Prostate gland (tissue), 2 donors: ENCODE measurements around the gene ADGRG1. TPM values are rescaled to one million over a fixed set of nuclear protein-coding genes. Genes with fewer than 3 reads are reported as not detected.
A peak's percentile ranks its signal among the peaks of the same experiment; 100 is the strongest.

Experiments used
- DNase-seq: peaks from one replicate; pipeline ENCODE4 v3.0.0-alpha.2; 2019; ENCODE audit warnings: low spot score
- H3K27ac ChIP-seq, 2 donors: fragments of 200-600 bp; sonication (generic); 2 replicates each; pipeline ENCODE4 v1.5.1; 2017 to 2019
- H3K27me3 ChIP-seq: fragments of 200-600 bp; sonication (generic); replicated peaks from 2 replicates; pipeline ENCODE4 v1.5.1; 2019; ENCODE audit not compliant: insufficient read depth
- H3K36me3 ChIP-seq, 2 donors: fragments of 200-600 bp; sonication (generic); 1 replicate in 1 of 2; 2 replicates in 1 of 2; pipeline versions ENCODE4 v1.5.1 to v1.8.1; 2017 to 2019
- H3K4me1 ChIP-seq: fragments of 200-600 bp; sonication (generic); replicated peaks from 2 replicates; pipeline ENCODE4 v1.5.1; 2019
- H3K4me3 ChIP-seq, 2 donors: fragments of 200-600 bp; sonication (generic); 2 replicates each; pipeline ENCODE4 v1.5.1; 2017 to 2019
- H3K9me3 ChIP-seq: fragments of 200-600 bp; sonication (generic); 2 replicates; pipeline ENCODE4 v1.5.1; 2017
- POLR2A ChIP-seq: fragments of 450-650 bp; IDR thresholded peaks from one replicate; pipeline ENCODE4 v1.6.1; 2016; ENCODE audit warnings: antibody characterized with exemption, mild to moderate bottlenecking
- POLR2AphosphoS5 ChIP-seq: sonication (generic); formaldehyde crosslinking; IDR thresholded peaks from one replicate; pipeline ENCODE4 v1.6.1; 2017; ENCODE audit warnings: antibody characterized with exemption
- WGBS: methylation state at CpG from one replicate; pipeline ENCODE4 v1.1.5; 2018; 5-methylcytosine and 5-hydroxymethylcytosine counted together
- intact Hi-C: fragments of 100-400 bp; cut with DNase I; formaldehyde crosslinking; loops from one replicate; pipeline ENCODE4 v1.14.2; 2022
- total RNA-seq, 2 donors: library from RNA; depleted of rRNA; stranded (reverse); fragments of >200 nt; gene quantifications; one replicate each; pipeline ENCODE4 v1.1.0, GENCODE V29; 2016
- TF ChIP-seq, protein P1 (sequence below), 4 experiments: fragments of 200-600 bp in 2 of 4; fragments of 450-650 bp in 2 of 4; sonication (generic) in 2 of 4; IDR thresholded peaks; 1 replicate in 3 of 4; 2 replicates in 1 of 4; pipeline ENCODE4 v1.5.1; 2016 to 2019; ENCODE audit warnings: antibody characterized with exemption in 4 of 4, mild to moderate bottlenecking in 2 of 4, moderate library complexity in 2 of 4

The ADGRG1 gene
- total RNA-seq, 2 donors from 2014 or later: 78.5 to 347 TPM

DNA sequence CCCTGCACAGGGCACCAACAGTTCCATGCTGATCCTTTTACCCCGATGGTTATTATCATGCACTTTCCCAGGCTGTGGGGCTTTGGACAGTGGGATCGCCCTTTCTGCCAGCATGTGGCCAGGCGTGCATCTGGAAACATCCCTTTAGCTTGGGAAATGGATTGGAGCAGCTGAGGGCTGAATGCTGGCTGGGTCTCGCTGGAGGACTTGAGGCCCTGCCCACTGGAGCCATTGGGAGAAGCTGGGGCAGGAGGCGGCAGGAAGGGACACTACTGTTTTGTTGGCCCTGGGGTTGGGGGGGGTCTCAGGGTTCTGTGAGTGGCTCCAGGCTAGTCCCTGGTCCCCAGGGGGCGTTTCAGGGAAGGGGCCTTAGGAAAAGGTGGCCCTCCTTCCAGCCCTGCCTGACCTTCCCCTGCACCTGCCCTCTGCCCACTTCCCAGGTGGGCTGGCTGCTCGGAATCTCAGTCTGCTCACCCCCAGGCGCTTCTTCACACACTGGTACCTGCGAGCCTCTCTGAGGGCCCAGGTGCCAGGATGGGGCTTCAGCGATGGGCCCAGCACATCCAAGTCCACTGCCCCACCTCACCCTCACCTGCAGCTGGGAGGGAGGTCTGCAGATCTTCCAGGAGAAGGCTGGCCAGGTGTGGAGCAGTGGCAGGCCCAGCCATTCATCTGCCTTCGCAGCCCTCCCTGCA lies 38.1 kb downstream of the ADGRG1 start:
- TF ChIP-seq, protein P1, sequence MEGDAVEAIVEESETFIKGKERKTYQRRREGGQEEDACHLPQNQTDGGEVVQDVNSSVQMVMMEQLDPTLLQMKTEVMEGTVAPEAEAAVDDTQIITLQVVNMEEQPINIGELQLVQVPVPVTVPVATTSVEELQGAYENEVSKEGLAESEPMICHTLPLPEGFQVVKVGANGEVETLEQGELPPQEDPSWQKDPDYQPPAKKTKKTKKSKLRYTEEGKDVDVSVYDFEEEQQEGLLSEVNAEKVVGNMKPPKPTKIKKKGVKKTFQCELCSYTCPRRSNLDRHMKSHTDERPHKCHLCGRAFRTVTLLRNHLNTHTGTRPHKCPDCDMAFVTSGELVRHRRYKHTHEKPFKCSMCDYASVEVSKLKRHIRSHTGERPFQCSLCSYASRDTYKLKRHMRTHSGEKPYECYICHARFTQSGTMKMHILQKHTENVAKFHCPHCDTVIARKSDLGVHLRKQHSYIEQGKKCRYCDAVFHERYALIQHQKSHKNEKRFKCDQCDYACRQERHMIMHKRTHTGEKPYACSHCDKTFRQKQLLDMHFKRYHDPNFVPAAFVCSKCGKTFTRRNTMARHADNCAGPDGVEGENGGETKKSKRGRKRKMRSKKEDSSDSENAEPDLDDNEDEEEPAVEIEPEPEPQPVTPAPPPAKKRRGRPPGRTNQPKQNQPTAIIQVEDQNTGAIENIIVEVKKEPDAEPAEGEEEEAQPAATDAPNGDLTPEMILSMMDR (IDR thresholded peaks at IDR 0.05): no peak
- TF ChIP-seq POLR2AphosphoS5: no peak
- H3K36me3 ChIP-seq: no peaks in the 10 kb centered on the region

DNA sequence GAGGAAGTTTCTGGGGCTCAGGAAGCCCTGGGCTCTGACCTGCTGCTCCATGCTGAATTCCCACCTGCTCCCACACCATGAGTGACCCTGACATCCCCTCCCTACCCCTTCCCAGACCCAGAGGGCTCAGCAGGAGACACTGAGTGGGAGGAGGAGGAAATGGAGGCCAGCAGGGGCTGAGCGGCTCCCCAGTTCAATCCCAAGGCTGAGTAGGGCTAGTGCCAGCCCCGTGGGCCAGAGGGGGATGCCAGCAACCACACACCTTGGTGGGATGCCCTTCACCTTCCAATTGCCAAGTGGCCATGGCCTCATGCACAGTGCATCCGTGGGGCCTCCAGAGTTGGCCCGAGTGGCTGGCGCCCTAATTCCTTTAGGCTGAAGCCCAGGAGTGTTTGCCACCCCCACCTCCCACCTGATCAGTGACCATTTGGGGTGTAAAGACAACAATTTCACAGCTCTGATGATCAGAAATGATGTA lies 38.7 kb downstream of the ADGRG1 start:
- Histone ChIP-seq H3K4me1 (no peaks in the 10 kb centered on the region), H3K9me3 (no peaks in the 10 kb centered on the region), H3K4me3 (no peak overlapping the region), H3K36me3 (no peaks in the 10 kb centered on the region), H3K27ac (no peak overlapping the region), H3K27me3 (no peaks in the 10 kb centered on the region)
- TF ChIP-seq POLR2AphosphoS5: no peak
- TF ChIP-seq POLR2A: no peak
- TF ChIP-seq, protein P1 (IDR thresholded peaks at IDR 0.05): no peak
- intact Hi-C loops: no loop called here
- 79% methylated on average over 5 of the region's 5 CpGs for WGBS
- no peak for DNase-seq

More for the DNA sequence above, 38.1 kb downstream of the ADGRG1 start:
- Histone ChIP-seq H3K27ac (no peak overlapping the region), H3K9me3 (no peaks in the 10 kb centered on the region), H3K4me1 (no peaks in the 10 kb centered on the region), H3K27me3 (no peaks in the 10 kb centered on the region), H3K4me3 (no peak overlapping the region)
- intact Hi-C loops: no loop called here
- DNase-seq: no peak
- WGBS: 82% methylated on average over 11 of the region's 11 CpGs

DNA sequence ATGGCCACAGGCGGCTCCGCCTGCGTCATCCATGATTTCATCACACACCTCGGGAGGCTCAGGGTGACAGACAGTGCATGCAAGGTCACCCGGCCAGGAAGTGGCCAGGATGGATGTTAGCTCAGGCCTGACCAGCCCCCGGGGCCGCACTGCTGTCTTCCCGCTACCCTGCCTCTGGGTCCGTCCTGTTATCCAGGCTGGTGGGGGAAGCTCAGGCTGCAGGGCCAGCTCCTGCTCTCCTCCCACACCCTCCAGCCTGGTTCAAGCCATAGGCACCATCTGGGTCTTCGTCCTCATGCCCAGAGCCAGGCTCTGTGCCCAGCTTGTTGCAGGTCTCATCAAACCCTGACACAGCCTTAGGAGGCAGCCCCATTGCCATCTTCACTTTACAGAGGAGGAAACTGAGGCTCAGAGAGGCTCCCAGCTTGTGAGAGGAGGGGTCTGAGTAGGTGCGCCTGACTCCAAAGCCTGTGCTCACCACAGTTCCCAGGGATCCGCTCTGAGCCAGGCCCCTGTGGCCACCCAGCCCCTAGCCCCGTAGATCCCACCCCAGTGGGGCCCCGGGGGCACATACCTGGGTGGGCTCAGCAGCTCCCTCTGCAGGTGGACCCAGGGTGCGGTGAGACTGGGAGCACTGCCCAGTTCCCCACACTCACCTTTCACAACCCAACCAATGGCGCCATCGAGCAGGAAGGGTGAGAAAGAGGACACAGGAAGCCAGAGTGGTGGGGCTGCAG lies 39.3 kb downstream of the ADGRG1 start:
- Histone ChIP-seq H3K4me1 (no peaks in the 10 kb centered on the region), H3K36me3 (no peaks in the 10 kb centered on the region), H3K9me3 (no peaks in the 10 kb centered on the region), H3K27me3 (no peaks in the 10 kb centered on the region), H3K4me3 (no peak overlapping the region), H3K27ac (no peak overlapping the region)
- WGBS: 82% methylated on average over 14 of the region's 17 CpGs
- no peak for DNase-seq
- intact Hi-C loops: no loop called here
- TF ChIP-seq, protein P1 (IDR thresholded peaks at IDR 0.05): peak in 1 of 4 experiments; percentile 36
- TF ChIP-seq POLR2AphosphoS5 (no peak), POLR2A (no peak)

DNA sequence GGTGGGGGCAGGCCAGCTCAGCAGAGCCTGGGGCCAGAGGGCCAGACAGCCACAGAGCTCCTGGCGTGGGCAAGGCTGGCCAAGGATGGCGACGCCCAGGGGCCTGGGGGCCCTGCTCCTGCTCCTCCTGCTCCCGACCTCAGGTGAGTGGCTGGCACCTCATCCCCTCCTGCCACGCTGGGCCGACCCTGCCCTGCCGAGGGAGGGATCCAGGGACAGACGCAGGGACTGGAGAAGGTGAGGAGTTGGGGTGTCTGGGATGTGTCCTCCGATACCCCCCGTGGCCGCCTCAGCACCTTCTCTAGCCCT lies 39.8 kb downstream of the ADGRG1 start, which contains the start of gene ADGRG3:
TSS of gene ADGRG3 (plus strand) at position 44 of the 309 bp plus-strand sequence. CDS start at position 86, 42 bp downstream.
- Histone ChIP-seq H3K27me3 (no peaks in the 10 kb centered on the region), H3K4me3 (no peak within 1 kb of the TSS), H3K9me3 (no peaks in the 10 kb centered on the region), H3K4me1 (no peaks in the 10 kb centered on the region), H3K27ac (no peak within 1 kb of the TSS), H3K36me3 (no peaks in the 10 kb centered on the region)
- intact Hi-C loops: no loop called here
- TF ChIP-seq POLR2AphosphoS5 (no peak), POLR2A (no peak)
- TF ChIP-seq, protein P1 (IDR thresholded peaks at IDR 0.05): no peak
- 78% methylated on average over 11 of the region's 11 CpGs for WGBS
- DNase-seq: no peak
